A673 (cell line): ENCODE data around the gene C1QTNF5. TPM values are rescaled to one million over a fixed set of nuclear protein-coding genes. Genes with fewer than 3 reads are reported as not detected.

Experiments
- BruUV-seq: library from RNA; stranded (reverse); fragments of 400-500 nt; replicated peaks from 2 replicates; lab custom pipeline; 2021; lab: Mats Ljungman, UMichigan
- CTCF ChIA-PET: fragments of 300-600 bp; sonication (Branson Sonifier 250); formaldehyde crosslinking; loops from one replicate; lab custom pipeline; 2022; ENCODE audit warnings: antibody characterized with exemption; lab: Charles Lee
- POLR2A ChIA-PET: fragments of 300-600 bp; sonication (Branson Sonifier 250); formaldehyde crosslinking; loops from one replicate; lab custom pipeline; 2022; ENCODE audit warnings: antibody characterized with exemption; ENCODE audit not compliant: low non-redundant PET; lab: Charles Lee
- DNase-seq: peaks from one replicate; pipeline ENCODE4 v3.0.0-alpha.2; 2015; ENCODE audit warnings: low spot score
- H3K27ac ChIP-seq: fragments of 200-600 bp; sonication (generic); 2 replicates; pipeline ENCODE4 v1.5.1; 2016; ENCODE audit warnings: mixed run types, low read depth, mild to moderate bottlenecking, mixed read lengths, antibody characterized with exemption, low read length; ENCODE audit not compliant: poor library complexity, severe bottlenecking
- H3K27me3 ChIP-seq: fragments of 200-600 bp; sonication (generic); replicated peaks from 2 replicates; pipeline ENCODE4 v1.6.1; 2017; ENCODE audit warnings: mixed run types, low read depth, mild to moderate bottlenecking, mixed read lengths, antibody characterized with exemption, low read length; ENCODE audit not compliant: insufficient read depth, poor library complexity
- H3K36me3 ChIP-seq: fragments of 200-600 bp; sonication (generic); 2 replicates; pipeline ENCODE4 v1.6.1; 2016; ENCODE audit warnings: mixed run types, mild to moderate bottlenecking, mixed read lengths, antibody characterized with exemption, low read length; ENCODE audit not compliant: insufficient read depth, poor library complexity, severe bottlenecking
- H3K4me1 ChIP-seq: fragments of 200-600 bp; sonication (generic); 2 replicates; pipeline ENCODE4 v1.6.1; 2017; ENCODE audit warnings: mixed run types, mild to moderate bottlenecking, mixed read lengths, antibody characterized with exemption, low read length; ENCODE audit not compliant: insufficient read depth, poor library complexity, severe bottlenecking
- H3K4me3 ChIP-seq: fragments of 200-600 bp; sonication (generic); 2 replicates; pipeline ENCODE4 v1.5.1; 2016; ENCODE audit warnings: low read depth, mixed run types, mild to moderate bottlenecking, mixed read lengths, low read length; ENCODE audit not compliant: poor library complexity, severe bottlenecking
- H3K9me3 ChIP-seq: fragments of 200-600 bp; sonication (generic); 2 replicates; pipeline ENCODE4 v1.6.1; 2016; ENCODE audit warnings: mixed run types, low read depth, mild to moderate bottlenecking, mixed read lengths, antibody characterized with exemption, low read length; ENCODE audit not compliant: poor library complexity, severe bottlenecking
- EZH2 ChIP-seq: fragments of 200-600 bp; sonication (generic); IDR thresholded peaks from 2 replicates; pipeline ENCODE4 v1.6.1; 2017; ENCODE audit warnings: borderline replicate concordance, low read depth, mild to moderate bottlenecking, mixed read lengths, antibody characterized with exemption, low read length; ENCODE audit not compliant: poor library complexity, severe bottlenecking
- intact Hi-C: fragments of 100-400 bp; cut with micrococcal nuclease; formaldehyde crosslinking; loops from one replicate; pipeline ENCODE4 v1.10.0; 2022; ENCODE audit not compliant: unreplicated experiment
- total RNA-seq: library from RNA; stranded (reverse); gene quantifications from 2 replicates; pipeline ENCODE4 v1.2.3, GENCODE V29; 2021
- TF ChIP-seq, protein P1 (sequence below): fragments of 300-800, 200-600 bp; sonication (generic); conservative IDR thresholded peaks from 2 replicates; pipeline ENCODE4 v1.5.1; 2017; ENCODE audit warnings: low read depth, mild to moderate bottlenecking, antibody characterized with exemption, low read length, moderate library complexity, mixed read lengths

Gene C1QTNF5
- total RNA-seq, 1 experiment from 2014 or later: not detected

DNA sequence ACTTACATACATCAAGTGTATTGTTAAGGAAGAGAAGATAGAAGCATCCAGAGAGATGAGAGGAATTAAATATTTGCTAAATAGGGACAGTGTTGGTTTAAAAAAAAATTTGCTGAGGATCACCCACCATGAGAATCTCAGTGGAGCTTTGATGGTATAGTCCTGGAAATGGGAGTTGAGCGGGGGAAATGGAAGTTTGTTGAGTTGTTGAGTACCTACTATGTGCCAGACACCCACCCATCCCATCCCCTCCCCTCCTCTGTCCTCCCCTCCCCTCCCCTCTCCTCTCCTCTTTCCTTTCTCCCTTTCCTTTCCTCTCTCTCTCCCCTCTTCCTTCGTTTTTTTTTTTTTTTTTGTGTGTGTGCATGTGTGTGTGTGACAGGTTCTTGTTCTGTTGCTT lies 10.5 kb upstream of the C1QTNF5 start:
- no peak overlapping the region for H3K27ac ChIP-seq
- no peaks in the 10 kb centered on the region for H3K36me3 ChIP-seq
- no peaks in the 10 kb centered on the region for H3K27me3 ChIP-seq
- intact Hi-C loops: loop anchor here (10.0 kb wide), 1 partner anchor 754 kb away; no protein-coding TSS in a partner anchor
- H3K4me3 ChIP-seq: no peak overlapping the region
- no peak for TF ChIP-seq EZH2
- TF ChIP-seq, protein P1, sequence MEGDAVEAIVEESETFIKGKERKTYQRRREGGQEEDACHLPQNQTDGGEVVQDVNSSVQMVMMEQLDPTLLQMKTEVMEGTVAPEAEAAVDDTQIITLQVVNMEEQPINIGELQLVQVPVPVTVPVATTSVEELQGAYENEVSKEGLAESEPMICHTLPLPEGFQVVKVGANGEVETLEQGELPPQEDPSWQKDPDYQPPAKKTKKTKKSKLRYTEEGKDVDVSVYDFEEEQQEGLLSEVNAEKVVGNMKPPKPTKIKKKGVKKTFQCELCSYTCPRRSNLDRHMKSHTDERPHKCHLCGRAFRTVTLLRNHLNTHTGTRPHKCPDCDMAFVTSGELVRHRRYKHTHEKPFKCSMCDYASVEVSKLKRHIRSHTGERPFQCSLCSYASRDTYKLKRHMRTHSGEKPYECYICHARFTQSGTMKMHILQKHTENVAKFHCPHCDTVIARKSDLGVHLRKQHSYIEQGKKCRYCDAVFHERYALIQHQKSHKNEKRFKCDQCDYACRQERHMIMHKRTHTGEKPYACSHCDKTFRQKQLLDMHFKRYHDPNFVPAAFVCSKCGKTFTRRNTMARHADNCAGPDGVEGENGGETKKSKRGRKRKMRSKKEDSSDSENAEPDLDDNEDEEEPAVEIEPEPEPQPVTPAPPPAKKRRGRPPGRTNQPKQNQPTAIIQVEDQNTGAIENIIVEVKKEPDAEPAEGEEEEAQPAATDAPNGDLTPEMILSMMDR: no peak
- ChIA-PET POLR2A (no interaction called here), CTCF (no interaction called here)
- no peaks in the 10 kb centered on the region for H3K4me1 ChIP-seq
- DNase-seq: no peak
- no TSS peak for BruUV-seq
- H3K9me3 ChIP-seq: no peaks in the 10 kb centered on the region

DNA sequence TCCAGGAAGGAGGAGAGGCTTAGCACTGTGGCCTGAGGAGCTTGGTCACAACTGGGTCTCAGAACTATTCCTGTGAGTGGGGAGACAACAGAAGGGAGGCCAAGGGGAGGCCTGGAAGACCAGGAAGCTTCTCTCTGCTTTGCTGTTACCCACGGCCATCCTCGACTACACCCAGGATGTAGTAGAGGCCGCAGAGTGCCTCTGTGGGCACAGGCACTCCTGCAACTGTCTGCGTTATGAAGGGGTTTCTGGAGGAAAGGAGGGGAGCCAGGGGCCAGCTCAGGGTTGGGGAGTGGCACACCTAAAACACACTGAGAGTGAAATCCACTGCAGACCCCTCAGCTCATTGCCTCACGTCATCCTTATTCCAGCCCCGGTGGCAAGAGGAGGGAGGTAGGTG lies 9.6 kb upstream of the C1QTNF5 start:
- Histone ChIP-seq H3K27me3 (no peaks in the 10 kb centered on the region), H3K4me3 (no peak overlapping the region), H3K36me3 (no peaks in the 10 kb centered on the region), H3K9me3 (no peaks in the 10 kb centered on the region), H3K27ac (no peak overlapping the region), H3K4me1 (no peaks in the 10 kb centered on the region)
- TF ChIP-seq EZH2: no peak
- TF ChIP-seq, protein P1: no peak
- POLR2A ChIA-PET: no interaction called here
- CTCF ChIA-PET: interaction anchor here (1.5 kb wide), 1 partner anchor 10 kb away, joined by 6 read pairs; no protein-coding TSS in a partner anchor
- no peak for DNase-seq
- BruUV-seq: no TSS peak
- intact Hi-C loops: loop anchor here (10.0 kb wide), 1 partner anchor 754 kb away; no protein-coding TSS in a partner anchor

DNA sequence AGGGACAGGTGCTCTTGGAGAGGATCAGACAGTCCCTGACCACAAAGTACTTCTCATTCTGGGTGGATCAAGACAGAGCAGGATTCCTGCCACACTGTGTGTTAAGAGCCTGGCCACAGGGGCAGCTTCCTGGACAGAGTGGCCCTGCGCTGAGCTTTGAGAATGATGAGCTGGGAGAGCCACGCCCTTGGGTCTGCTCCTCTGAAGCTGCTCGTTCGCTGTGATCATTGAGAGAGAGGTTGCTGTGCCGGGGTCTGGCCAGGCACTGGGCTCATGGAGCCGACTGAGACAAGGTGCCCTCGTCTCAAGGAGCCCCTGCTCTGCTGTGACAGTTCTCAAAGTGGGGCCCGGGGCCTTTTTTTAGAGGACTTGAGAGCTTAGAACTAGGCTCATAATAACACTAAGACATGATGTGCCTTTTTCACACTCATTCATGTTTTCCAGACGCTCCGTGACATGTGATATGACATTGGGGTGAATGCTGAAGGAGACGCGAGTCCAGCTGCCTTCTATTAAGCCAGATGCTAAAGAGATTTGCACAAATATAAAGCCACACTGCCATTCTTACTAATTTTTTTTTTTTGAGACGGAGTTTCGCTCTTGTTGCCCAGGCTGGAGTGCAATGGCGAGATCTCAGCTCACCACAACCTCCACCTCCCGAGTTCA lies 7.4 kb upstream of the C1QTNF5 start:
- POLR2A ChIA-PET: no interaction called here
- TF ChIP-seq EZH2: no peak
- TF ChIP-seq, protein P1: no peak
- H3K36me3 ChIP-seq: no peaks in the 10 kb centered on the region
- H3K27me3 ChIP-seq: no peaks in the 10 kb centered on the region
- no peak for DNase-seq
- H3K4me3 ChIP-seq: no peak overlapping the region
- intact Hi-C loops: no loop called here
- no peaks in the 10 kb centered on the region for H3K9me3 ChIP-seq
- no peak overlapping the region for H3K27ac ChIP-seq
- CTCF ChIA-PET: interaction anchor here (0.7 to 1.2 kb wide), 3 partner anchors 10 to 28 kb away, joined by 3 to 4 read pairs (median 4); no protein-coding TSS in a partner anchor
- no peaks in the 10 kb centered on the region for H3K4me1 ChIP-seq
- no TSS peak for BruUV-seq
